Body of pancreas (tissue), 4 donors: Measurements from ENCODE around the gene ANKRD45.

ENCODE experiments used
- POLR2A ChIP-seq, 3 donors: fragments of 450-650 bp; IDR thresholded peaks; one replicate each; pipeline ENCODE4 v1.6.1; 2016; ENCODE audit warnings: antibody characterized with exemption in 3 of 3, mild to moderate bottlenecking in 2 of 3
- TF ChIP-seq, protein P1 (sequence below), 7 experiments: fragments of 450-650 bp in 4 of 7; fragments of 200-600 bp in 3 of 7; sonication (generic) in 3 of 7; IDR thresholded peaks; one replicate each; pipeline ENCODE4 v1.5.1; 2016 to 2019; ENCODE audit warnings: antibody characterized with exemption in 7 of 7

DNA sequence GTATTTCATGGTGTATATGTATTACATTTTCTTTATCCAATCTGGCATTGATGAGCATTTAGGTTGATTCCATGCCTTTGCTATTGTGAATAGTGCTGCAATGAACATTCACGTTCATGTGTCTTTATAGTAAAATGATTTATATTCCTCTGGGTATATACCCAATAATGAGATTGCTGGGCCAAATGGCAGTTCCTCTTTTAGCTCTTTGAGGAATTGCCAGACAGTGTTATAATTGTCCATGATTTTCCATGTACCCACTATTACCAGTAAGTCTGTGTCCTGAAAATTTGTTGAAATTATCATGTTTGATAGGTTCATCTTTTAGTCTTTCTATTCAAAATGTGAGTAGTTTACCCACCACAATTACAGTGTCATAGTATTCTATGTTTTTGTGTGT, 101.2 kb downstream of the ANKRD45 start:
- no peak for TF ChIP-seq POLR2A (IDR thresholded peaks at IDR 0.05)
- TF ChIP-seq, protein P1, sequence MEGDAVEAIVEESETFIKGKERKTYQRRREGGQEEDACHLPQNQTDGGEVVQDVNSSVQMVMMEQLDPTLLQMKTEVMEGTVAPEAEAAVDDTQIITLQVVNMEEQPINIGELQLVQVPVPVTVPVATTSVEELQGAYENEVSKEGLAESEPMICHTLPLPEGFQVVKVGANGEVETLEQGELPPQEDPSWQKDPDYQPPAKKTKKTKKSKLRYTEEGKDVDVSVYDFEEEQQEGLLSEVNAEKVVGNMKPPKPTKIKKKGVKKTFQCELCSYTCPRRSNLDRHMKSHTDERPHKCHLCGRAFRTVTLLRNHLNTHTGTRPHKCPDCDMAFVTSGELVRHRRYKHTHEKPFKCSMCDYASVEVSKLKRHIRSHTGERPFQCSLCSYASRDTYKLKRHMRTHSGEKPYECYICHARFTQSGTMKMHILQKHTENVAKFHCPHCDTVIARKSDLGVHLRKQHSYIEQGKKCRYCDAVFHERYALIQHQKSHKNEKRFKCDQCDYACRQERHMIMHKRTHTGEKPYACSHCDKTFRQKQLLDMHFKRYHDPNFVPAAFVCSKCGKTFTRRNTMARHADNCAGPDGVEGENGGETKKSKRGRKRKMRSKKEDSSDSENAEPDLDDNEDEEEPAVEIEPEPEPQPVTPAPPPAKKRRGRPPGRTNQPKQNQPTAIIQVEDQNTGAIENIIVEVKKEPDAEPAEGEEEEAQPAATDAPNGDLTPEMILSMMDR (IDR thresholded peaks at IDR 0.05), result no peak
